NCI-H1694 treated with DMSO at 0.1 percent for 48 hours (cell line): ENCODE results near the gene FRMD1.

Experiments used
- DNase-seq: peaks from one replicate; lab custom pipeline; 2025; lab: John Stamatoyannopoulos, UW

The FRMD1 gene

GRCh38 chr6:168043193-168043847, 35.7 kb downstream of the FRMD1 start:
- DNase-seq = no peak

- no peak for DNase-seq
Measured at GRCh38 chr6:168042426-168043192, 36.4 kb downstream of the FRMD1 start.

GRCh38 chr6:168041928-168042327, 37.1 kb downstream of the FRMD1 start:
- no peak for DNase-seq

GRCh38 chr6:168040856-168041496, 38.0 kb downstream of the FRMD1 start:
- no peak for DNase-seq

- no peak for DNase-seq
Measured at GRCh38 chr6:168039849-168040248, 39.2 kb downstream of the FRMD1 start.

GRCh38 chr6:168039301-168039700, 39.7 kb downstream of the FRMD1 start:
- DNase-seq = no peak

- no peak for DNase-seq
Measured at GRCh38 chr6:168038576-168039140, 40.4 kb downstream of the FRMD1 start.

GRCh38 chr6:168037856-168038255, 41.2 kb downstream of the FRMD1 start:
- DNase-seq = no peak

GRCh38 chr6:168037242-168037641, 41.8 kb downstream of the FRMD1 start:
- DNase-seq = no peak

GRCh38 chr6:168035661-168036545, 43.1 kb downstream of the FRMD1 start:
- no peak for DNase-seq

GRCh38 chr6:168035098-168035660, 43.8 kb downstream of the FRMD1 start:
- no peak for DNase-seq

GRCh38 chr6:168034537-168034936, 44.5 kb downstream of the FRMD1 start:
- DNase-seq = no peak

- no peak for DNase-seq
Measured at GRCh38 chr6:168033791-168034190, 45.2 kb downstream of the FRMD1 start.

GRCh38 chr6:168032005-168032760, 46.8 kb downstream of the FRMD1 start:
- DNase-seq = no peak

GRCh38 chr6:168031411-168031971, 47.5 kb downstream of the FRMD1 start:
- no peak for DNase-seq

- DNase-seq = no peak
Measured at GRCh38 chr6:168030908-168031307, 48.1 kb downstream of the FRMD1 start.

- no peak for DNase-seq
Measured at GRCh38 chr6:168030218-168030746, 48.7 kb downstream of the FRMD1 start.

- DNase-seq = no peak
Measured at GRCh38 chr6:168029459-168030217, 49.4 kb downstream of the FRMD1 start.

- no peak for DNase-seq
Measured at GRCh38 chr6:168028181-168028580, 50.8 kb downstream of the FRMD1 start.
